Parathyroid adenoma (tissue), 2 donors: Measurements from ENCODE around the gene MRPL46.

Experiments used
- H2AFZ ChIP-seq: fragments of 300-600 bp; sonication (generic); one replicate; pipeline ENCODE4 v1.7.0; 2017; ENCODE audit warnings: antibody characterized with exemption, mild to moderate bottlenecking
- H3K27ac ChIP-seq: fragments of 300-600 bp; sonication (generic); one replicate; pipeline ENCODE4 v1.7.0; 2017
- H3K27me3 ChIP-seq: fragments of 300-600 bp; sonication (generic); one replicate; pipeline ENCODE4 v1.7.0; 2017; ENCODE audit warnings: low read length; ENCODE audit not compliant: control insufficient read depth, insufficient read depth
- H3K36me3 ChIP-seq: fragments of 300-600 bp; sonication (generic); one replicate; pipeline ENCODE4 v1.7.0; 2017; ENCODE audit warnings: low read length; ENCODE audit not compliant: control insufficient read depth, insufficient read depth
- H3K4me1 ChIP-seq: fragments of 300-600 bp; sonication (generic); one replicate; pipeline ENCODE4 v1.7.0; 2017; ENCODE audit warnings: control low read depth
- H3K4me2 ChIP-seq: fragments of 300-600 bp; sonication (generic); one replicate; pipeline ENCODE4 v1.7.0; 2017; ENCODE audit warnings: low read length
- H3K4me3 ChIP-seq: fragments of 300-600 bp; sonication (generic); one replicate; pipeline ENCODE4 v1.7.0; 2017; ENCODE audit warnings: low read depth, low read length
- H3K79me2 ChIP-seq: fragments of 300-600 bp; sonication (generic); one replicate; pipeline ENCODE4 v1.7.0; 2017; ENCODE audit warnings: control low read depth
- H3K9ac ChIP-seq: fragments of 300-600 bp; sonication (generic); one replicate; pipeline ENCODE4 v1.7.0; 2017; ENCODE audit warnings: mild to moderate bottlenecking
- H3K9me3 ChIP-seq: fragments of 300-600 bp; sonication (generic); one replicate; pipeline ENCODE4 v1.7.0; 2017; ENCODE audit warnings: low read length; ENCODE audit not compliant: control insufficient read depth
- CTCF ChIP-seq: fragments of 300-600 bp; sonication (generic); IDR thresholded peaks from one replicate; pipeline ENCODE4 v1.7.0; 2017; ENCODE audit warnings: antibody characterized with exemption, mild to moderate bottlenecking
- donor health status: primary hyperparathyroidism.

MRPL46 gene

GRCh38 chr15:88490036-88490435 is 22.8 kb upstream of the MRPL46 start:
- no peaks in the 10 kb centered on the region for H3K9me3 ChIP-seq
- H3K4me3 ChIP-seq = no peak overlapping the region
- TF ChIP-seq CTCF = no peak
- H3K27me3 ChIP-seq = no peaks in the 10 kb centered on the region
- H3K4me1 ChIP-seq = no peaks in the 10 kb centered on the region
- H3K79me2 ChIP-seq = no peaks in the 10 kb centered on the region
- no peak overlapping the region for H3K27ac ChIP-seq
- H3K9ac ChIP-seq = no peak overlapping the region
- no peaks in the 10 kb centered on the region for H3K36me3 ChIP-seq
- no peak overlapping the region for H2AFZ ChIP-seq
- H3K4me2 ChIP-seq = no peak overlapping the region

GRCh38 chr15:88489321-88489720 is 22.1 kb upstream of the MRPL46 start:
- Histone ChIP-seq H3K9me3 (no peaks in the 10 kb centered on the region), H3K4me1 (no peaks in the 10 kb centered on the region), H3K27ac (no peak overlapping the region), H2AFZ (no peak overlapping the region), H3K4me2 (no peak overlapping the region), H3K79me2 (no peaks in the 10 kb centered on the region), H3K36me3 (no peaks in the 10 kb centered on the region), H3K27me3 (no peaks in the 10 kb centered on the region), H3K9ac (no peak overlapping the region), H3K4me3 (no peak overlapping the region)
- TF ChIP-seq CTCF = no peak

- H3K4me3 ChIP-seq = no peak overlapping the region
- no peak for TF ChIP-seq CTCF
- H3K27me3 ChIP-seq = no peaks in the 10 kb centered on the region
- no peak overlapping the region for H3K27ac ChIP-seq
- no peak overlapping the region for H3K9ac ChIP-seq
- no peak overlapping the region for H3K4me2 ChIP-seq
- H3K9me3 ChIP-seq = no peaks in the 10 kb centered on the region
- H3K4me1 ChIP-seq = no peaks in the 10 kb centered on the region
- no peaks in the 10 kb centered on the region for H3K36me3 ChIP-seq
- no peaks in the 10 kb centered on the region for H3K79me2 ChIP-seq
- H2AFZ ChIP-seq = no peak overlapping the region
Measured at GRCh38 chr15:88487796-88488523, 20.8 kb upstream of the MRPL46 start.

- no peaks in the 10 kb centered on the region for H3K27me3 ChIP-seq
- H3K9me3 ChIP-seq = no peaks in the 10 kb centered on the region
- no peak overlapping the region for H3K4me2 ChIP-seq
- no peak overlapping the region for H3K9ac ChIP-seq
- no peaks in the 10 kb centered on the region for H3K79me2 ChIP-seq
- no peak overlapping the region for H3K27ac ChIP-seq
- no peaks in the 10 kb centered on the region for H3K4me1 ChIP-seq
- TF ChIP-seq CTCF = no peak
- no peaks in the 10 kb centered on the region for H3K36me3 ChIP-seq
- no peak overlapping the region for H2AFZ ChIP-seq
- no peak overlapping the region for H3K4me3 ChIP-seq
Measured at GRCh38 chr15:88487178-88487795, 20.1 kb upstream of the MRPL46 start.
